Sigmoid colon (tissue), 7 donors: ENCODE measurements around the gene RCE1. TPM values are rescaled to one million over a fixed set of nuclear protein-coding genes. Genes with fewer than 3 reads are reported as not detected.

Experiments used
- DNase-seq: peaks from one replicate; pipeline ENCODE4 v3.0.0-alpha.2; 2019
- H3K27ac ChIP-seq, 4 donors: fragments of 200-600 bp; sonication (generic); one replicate each; pipeline ENCODE4 v1.5.1; 2016 to 2019; ENCODE audit warnings: mild to moderate bottlenecking in 1 of 4
- H3K27me3 ChIP-seq, 3 donors: fragments of 200-600 bp; sonication (generic); one replicate each; pipeline ENCODE4 v1.5.1; 2019; ENCODE audit warnings: mild to moderate bottlenecking in 1 of 3
- H3K36me3 ChIP-seq, 4 donors: fragments of 200-600 bp; sonication (generic); one replicate each; pipeline ENCODE4 v1.5.1; 2016 to 2019
- H3K4me1 ChIP-seq, 4 donors: fragments of 200-600 bp; sonication (generic); one replicate each; pipeline ENCODE4 v1.5.1; 2017 to 2019
- H3K4me3 ChIP-seq, 4 donors: fragments of 200-600 bp; sonication (generic); one replicate each; pipeline ENCODE4 v1.5.1; 2017 to 2019; ENCODE audit warnings: mild to moderate bottlenecking in 2 of 4, moderate library complexity in 1 of 4
- H3K9me3 ChIP-seq, 4 donors: fragments of 200-600 bp in 3 of 4; sonication (generic) in 3 of 4; one replicate each; pipeline versions ENCODE4 v1.5.1 to v1.6.1; 2013 to 2019
- EP300 ChIP-seq, 4 donors: sonication (generic); formaldehyde crosslinking; IDR thresholded peaks; one replicate each; pipeline ENCODE4 v1.6.1; 2017; ENCODE audit warnings: antibody characterized with exemption in 4 of 4
- POLR2A ChIP-seq, 2 donors: fragments of 450-650 bp; IDR thresholded peaks; one replicate each; pipeline ENCODE4 v1.6.1; 2016; ENCODE audit warnings: antibody characterized with exemption in 2 of 2, mild to moderate bottlenecking in 2 of 2, moderate library complexity in 2 of 2
- POLR2AphosphoS5 ChIP-seq, 4 donors: sonication (generic); formaldehyde crosslinking; IDR thresholded peaks; one replicate each; pipeline ENCODE4 v1.6.1; 2017; ENCODE audit warnings: antibody characterized with exemption in 4 of 4
- WGBS, 2 donors: extraction: QIAGEN DNeasy Blood & Tissue Kit; methylation state at CpG; one replicate each; pipeline ENCODE4 v1.1.7; 2013; 5-methylcytosine and 5-hydroxymethylcytosine counted together
- intact Hi-C: fragments of 100-400 bp; cut with DNase I; formaldehyde crosslinking; loops from one replicate; pipeline ENCODE4 v1.15.1; 2023
- polyA plus RNA-seq, 3 donors: library from polyadenylated mRNA; stranded (reverse); fragments of 200-250 nt; gene quantifications; one replicate each; pipeline ENCODE4 v1.2.3, GENCODE V29; 2013
- total RNA-seq, 4 donors: library from RNA; depleted of rRNA; stranded (reverse); fragments of >200 nt; gene quantifications; one replicate each; pipeline ENCODE4 v1.1.0, GENCODE V29; 2016
- TF ChIP-seq, protein P1 (sequence below), 4 experiments: fragments of 450-650 bp in 3 of 4; fragments of 200-600 bp in 1 of 4; IDR thresholded peaks; one replicate each; pipeline ENCODE4 v1.5.1; 2016 to 2019; ENCODE audit warnings: antibody characterized with exemption in 4 of 4, mild to moderate bottlenecking in 3 of 4, moderate library complexity in 2 of 4
- donor health status: healthy with polysubstance abuse.
- donor health status: Bipolar disorder and iron deficiency.
- donor health status: healthy.

The RCE1 gene
- total and polyA plus RNA-seq, 7 donors = 6.1 to 23.0 (median 8.4) TPM

DNA sequence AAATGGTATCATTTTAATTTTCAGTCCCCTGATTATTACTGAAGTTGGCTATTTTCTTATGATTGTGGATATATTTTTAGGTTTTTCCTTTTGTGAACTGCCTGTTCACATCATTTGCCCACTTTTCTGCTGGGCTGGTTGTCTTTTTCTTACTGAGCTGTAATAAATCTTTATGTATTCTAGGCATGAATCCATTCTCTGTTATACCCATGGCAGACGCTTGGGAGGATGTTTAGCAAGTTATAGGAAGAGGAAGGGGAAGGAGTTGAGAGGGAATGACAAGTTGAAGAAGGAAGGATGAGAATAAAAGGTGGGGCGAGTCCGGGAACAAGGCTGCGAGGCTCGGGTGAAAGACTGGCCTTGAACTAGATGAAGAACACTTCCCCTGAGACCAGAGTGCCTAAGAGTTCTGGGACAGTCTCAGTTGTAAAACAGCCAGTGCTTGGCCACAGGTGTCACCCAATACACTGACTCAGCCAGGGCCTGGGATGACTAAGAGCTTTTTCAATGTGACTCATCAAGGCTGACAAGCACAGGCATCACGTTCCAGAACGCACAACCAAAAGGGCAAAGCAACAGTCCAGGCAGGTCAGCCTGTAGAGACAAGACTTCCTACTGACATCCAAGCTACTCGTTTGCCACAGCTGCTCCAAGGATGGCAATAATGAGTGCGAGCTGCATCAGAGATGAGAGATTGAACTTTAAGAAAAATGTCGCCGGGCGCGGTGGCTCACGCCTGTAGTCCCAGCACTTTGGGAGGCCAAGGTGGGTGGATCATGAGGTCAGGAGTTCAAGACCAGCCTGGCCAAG, 48.8 kb downstream of the RCE1 start:
- no peaks in the 10 kb centered on the region for H3K4me1 ChIP-seq
- no peak for DNase-seq
- TF ChIP-seq, protein P1, sequence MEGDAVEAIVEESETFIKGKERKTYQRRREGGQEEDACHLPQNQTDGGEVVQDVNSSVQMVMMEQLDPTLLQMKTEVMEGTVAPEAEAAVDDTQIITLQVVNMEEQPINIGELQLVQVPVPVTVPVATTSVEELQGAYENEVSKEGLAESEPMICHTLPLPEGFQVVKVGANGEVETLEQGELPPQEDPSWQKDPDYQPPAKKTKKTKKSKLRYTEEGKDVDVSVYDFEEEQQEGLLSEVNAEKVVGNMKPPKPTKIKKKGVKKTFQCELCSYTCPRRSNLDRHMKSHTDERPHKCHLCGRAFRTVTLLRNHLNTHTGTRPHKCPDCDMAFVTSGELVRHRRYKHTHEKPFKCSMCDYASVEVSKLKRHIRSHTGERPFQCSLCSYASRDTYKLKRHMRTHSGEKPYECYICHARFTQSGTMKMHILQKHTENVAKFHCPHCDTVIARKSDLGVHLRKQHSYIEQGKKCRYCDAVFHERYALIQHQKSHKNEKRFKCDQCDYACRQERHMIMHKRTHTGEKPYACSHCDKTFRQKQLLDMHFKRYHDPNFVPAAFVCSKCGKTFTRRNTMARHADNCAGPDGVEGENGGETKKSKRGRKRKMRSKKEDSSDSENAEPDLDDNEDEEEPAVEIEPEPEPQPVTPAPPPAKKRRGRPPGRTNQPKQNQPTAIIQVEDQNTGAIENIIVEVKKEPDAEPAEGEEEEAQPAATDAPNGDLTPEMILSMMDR (IDR thresholded peaks at IDR 0.05) = no peak
- no peak for TF ChIP-seq POLR2A (IDR thresholded peaks at IDR 0.05)
- H3K27ac ChIP-seq = no peak overlapping the region
- no peaks in the 10 kb centered on the region for H3K9me3 ChIP-seq
- no peaks in the 10 kb centered on the region for H3K27me3 ChIP-seq
- intact Hi-C loops = no loop called here
- 74 to 77% methylated on average over 14 of the region's 14 CpGs for WGBS, 2 donors
- H3K4me3 ChIP-seq = no peak overlapping the region
- no peaks in the 10 kb centered on the region for H3K36me3 ChIP-seq

DNA sequence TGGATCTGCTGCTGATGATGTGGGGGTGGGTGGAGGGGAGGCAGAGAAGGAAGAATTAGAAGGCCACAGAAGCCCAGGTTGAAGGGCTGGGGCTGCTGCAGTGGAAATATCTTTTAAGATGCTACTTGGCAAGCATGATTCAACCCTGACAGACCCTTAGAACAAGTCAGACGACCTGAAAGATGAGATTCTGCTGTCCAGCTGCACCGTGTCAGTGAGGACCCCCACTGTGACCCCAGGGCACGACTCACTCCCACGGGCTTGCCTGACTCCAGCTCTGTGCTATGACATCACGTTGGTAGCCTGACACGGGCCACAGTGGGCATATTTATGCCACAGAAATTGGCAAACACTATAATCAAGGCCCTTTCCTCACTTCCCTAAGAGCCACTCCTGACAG, 49.7 kb downstream of the RCE1 start:
- H3K36me3 ChIP-seq = no peaks in the 10 kb centered on the region
- WGBS, 2 donors = 71 to 83% methylated on average over 6 of the region's 6 CpGs
- no peak for DNase-seq
- H3K27me3 ChIP-seq = no peaks in the 10 kb centered on the region
- H3K4me1 ChIP-seq = no peaks in the 10 kb centered on the region
- intact Hi-C loops = no loop called here
- H3K9me3 ChIP-seq = no peaks in the 10 kb centered on the region
- no peak overlapping the region for H3K4me3 ChIP-seq
- TF ChIP-seq, protein P1 (IDR thresholded peaks at IDR 0.05) = no peak
- TF ChIP-seq POLR2A (IDR thresholded peaks at IDR 0.05) (no peak), EP300 (IDR thresholded peaks at IDR 0.05) (no peak), POLR2AphosphoS5 (IDR thresholded peaks at IDR 0.05) (no peak)
- H3K27ac ChIP-seq = no peak overlapping the region

DNA sequence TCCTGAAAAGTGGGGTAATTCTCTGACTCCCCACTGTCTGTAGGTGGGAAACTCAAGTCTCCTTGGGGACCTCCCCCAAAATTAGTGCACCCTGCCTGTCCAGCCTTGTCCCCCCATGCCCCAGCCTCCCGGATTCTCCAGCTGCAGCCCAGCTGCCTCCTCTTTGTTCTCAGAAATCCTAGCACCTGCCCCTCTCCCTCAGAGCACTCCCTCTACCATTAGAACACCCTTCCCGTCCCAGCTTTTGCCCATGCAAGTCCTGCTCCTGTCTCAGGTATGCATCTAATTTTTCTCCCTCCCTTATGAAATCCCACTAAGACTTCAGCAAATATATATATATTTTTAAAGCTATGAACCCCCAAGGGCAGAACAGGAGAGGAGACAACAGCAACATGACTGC, 50.9 kb downstream of the RCE1 start:
- WGBS, 2 donors = 82 to 86% methylated on average over 2 of the region's 2 CpGs
- no peak overlapping the region for H3K27ac ChIP-seq
- TF ChIP-seq POLR2A (IDR thresholded peaks at IDR 0.05) (no peak), EP300 (IDR thresholded peaks at IDR 0.05) (no peak), POLR2AphosphoS5 (IDR thresholded peaks at IDR 0.05) (no peak)
- TF ChIP-seq, protein P1 (IDR thresholded peaks at IDR 0.05) = no peak
- H3K9me3 ChIP-seq = no peaks in the 10 kb centered on the region
- H3K36me3 ChIP-seq = no peaks in the 10 kb centered on the region
- H3K4me1 ChIP-seq = no peaks in the 10 kb centered on the region
- DNase-seq = no peak
- no peaks in the 10 kb centered on the region for H3K27me3 ChIP-seq
- intact Hi-C loops = no loop called here
- H3K4me3 ChIP-seq = no peak overlapping the region

Other genes with a start within 250 kb of the RCE1 start
- gene RBM14, start 226.8 kb upstream of the RCE1 start, total RNA-seq = 10 to 100 TPM; 23.7 to 51.8 (median 42.9) TPM
- gene RBM14, start 226.8 kb upstream of the RCE1 start, polyA plus RNA-seq = 10 to 100 TPM; 10.8 to 54.0 (median 15.7) TPM
- gene RBM4, start 204.7 kb upstream of the RCE1 start, total RNA-seq = 100 to 1,000 TPM in 1 of 4 donors, 10 to 100 TPM in 3; 76.5 to 101 (median 86.2) TPM
- 100 to 1,000 TPM in 1 of 3 donors, 10 to 100 TPM in 2; 75.4 to 103 (median 98.8) TPM for gene RBM4, start 204.7 kb upstream of the RCE1 start, polyA plus RNA-seq
- gene RBM4B, start 165.6 kb upstream of the RCE1 start, total RNA-seq = 10 to 100 TPM; 14.0 to 30.7 (median 16.6) TPM
- 10 to 100 TPM in 2 of 3 donors, 1 to 10 TPM in 1; 6.6 to 12.8 (median 10.4) TPM for gene RBM4B, start 165.6 kb upstream of the RCE1 start, polyA plus RNA-seq
- 1 to 10 TPM in 3 of 4 donors, under 1 TPM in 1; 0.33 to 4.9 (median 2.7) TPM for gene SPTBN2, start 114.2 kb upstream of the RCE1 start, total RNA-seq
- 1 to 10 TPM; 1.4 to 5.7 (median 4.2) TPM for gene SPTBN2, start 114.2 kb upstream of the RCE1 start, polyA plus RNA-seq
- 1 to 10 TPM; 4.2 to 6.8 (median 4.4) TPM for gene LRFN4, start 13.6 kb downstream of the RCE1 start, total RNA-seq
- gene LRFN4, start 13.6 kb downstream of the RCE1 start, polyA plus RNA-seq = 10 to 100 TPM in 1 of 3 donors, 1 to 10 TPM in 2; 4.2 to 32.2 (median 8.3) TPM
- 10 to 100 TPM in 1 of 4 donors, 1 to 10 TPM in 3; 2.0 to 11.8 (median 5.1) TPM for gene PC, start 114.9 kb downstream of the RCE1 start, total RNA-seq
- gene PC, start 114.9 kb downstream of the RCE1 start, polyA plus RNA-seq = 10 to 100 TPM; 27.0 to 40.2 (median 34.2) TPM
- not detected for gene C11orf86, start 131.9 kb downstream of the RCE1 start, total RNA-seq
- gene C11orf86, start 131.9 kb downstream of the RCE1 start, polyA plus RNA-seq = 100 to 1,000 TPM in 2 of 3 donors, 10 to 100 TPM in 1; 61.0 to 297 (median 132) TPM
- not detected for gene SYT12, start 179.7 kb downstream of the RCE1 start, total RNA-seq
- 1 to 10 TPM in 1 of 3 donors, under 1 TPM in 2; under 0.01 to 1.1 (median 0.92) TPM for gene SYT12, start 179.7 kb downstream of the RCE1 start, polyA plus RNA-seq
- gene RHOD, start 213.4 kb downstream of the RCE1 start, total RNA-seq = 10 to 100 TPM; 14.1 to 24.2 (median 16.2) TPM
- 10 to 100 TPM; 11.2 to 16.2 (median 11.4) TPM for gene RHOD, start 213.4 kb downstream of the RCE1 start, polyA plus RNA-seq